ENCODE results near the gene RAVER1. TPM values are rescaled to one million over a fixed set of nuclear protein-coding genes. Genes with fewer than 3 reads are reported as not detected.

The RAVER1 gene
- total RNA-seq, 2 experiments from 2014 or later = 105 to 111 TPM

DNA sequence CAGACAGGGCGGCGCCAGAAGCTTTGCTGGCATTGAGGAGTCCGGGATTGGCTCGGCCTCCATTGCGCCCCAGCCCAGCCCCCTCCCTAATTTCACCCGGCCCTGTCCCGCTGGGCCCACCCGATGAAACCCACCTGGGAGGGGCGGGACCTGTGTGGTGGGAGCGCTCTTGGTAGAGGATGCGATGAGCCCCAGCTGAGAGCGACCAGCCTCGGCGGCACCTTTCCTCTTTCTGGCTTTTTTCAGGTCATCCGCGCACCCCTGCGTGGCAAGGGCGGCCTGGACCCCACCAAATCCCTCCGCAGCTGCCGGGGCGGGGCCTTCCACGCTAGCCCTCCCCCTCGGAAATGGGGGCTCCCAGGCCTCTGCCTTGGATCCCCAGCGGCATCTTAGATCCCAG, 23.9 kb downstream of the RAVER1 start, which contains the start of gene ZGLP1:
ZGLP1 (minus strand) TSS at position 393 of the 400 bp plus-strand sequence.
- Mint-ChIP-seq H3K9me3 (no peaks in the 10 kb centered on the region), H3K27ac (no peak within 1 kb of the TSS), H3K36me3 (ENCODE audit: low read depth) (peaks cover 4% of the 10 kb centered on the region), H3K4me3 (no peak within 1 kb of the TSS), H3K27me3 (no peaks in the 10 kb centered on the region), H3K4me1 (ENCODE audit: low read depth) (peaks cover 4% of the 10 kb centered on the region)
- intact Hi-C loops (cut with micrococcal nuclease) = no loop called here
- ATAC-seq (no peak), DNase-seq (no peak)
- POLR2A ChIA-PET = interaction anchor here (0.7 to 1.3 kb wide), 2 partner anchors 12 to 22 kb away, joined by 4 read pairs; no protein-coding TSS in a partner anchor
- TF ChIP-seq, protein P1, sequence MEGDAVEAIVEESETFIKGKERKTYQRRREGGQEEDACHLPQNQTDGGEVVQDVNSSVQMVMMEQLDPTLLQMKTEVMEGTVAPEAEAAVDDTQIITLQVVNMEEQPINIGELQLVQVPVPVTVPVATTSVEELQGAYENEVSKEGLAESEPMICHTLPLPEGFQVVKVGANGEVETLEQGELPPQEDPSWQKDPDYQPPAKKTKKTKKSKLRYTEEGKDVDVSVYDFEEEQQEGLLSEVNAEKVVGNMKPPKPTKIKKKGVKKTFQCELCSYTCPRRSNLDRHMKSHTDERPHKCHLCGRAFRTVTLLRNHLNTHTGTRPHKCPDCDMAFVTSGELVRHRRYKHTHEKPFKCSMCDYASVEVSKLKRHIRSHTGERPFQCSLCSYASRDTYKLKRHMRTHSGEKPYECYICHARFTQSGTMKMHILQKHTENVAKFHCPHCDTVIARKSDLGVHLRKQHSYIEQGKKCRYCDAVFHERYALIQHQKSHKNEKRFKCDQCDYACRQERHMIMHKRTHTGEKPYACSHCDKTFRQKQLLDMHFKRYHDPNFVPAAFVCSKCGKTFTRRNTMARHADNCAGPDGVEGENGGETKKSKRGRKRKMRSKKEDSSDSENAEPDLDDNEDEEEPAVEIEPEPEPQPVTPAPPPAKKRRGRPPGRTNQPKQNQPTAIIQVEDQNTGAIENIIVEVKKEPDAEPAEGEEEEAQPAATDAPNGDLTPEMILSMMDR (IDR thresholded peaks at IDR 0.05) = no peak
- CTCF ChIA-PET = no interaction called here

DNA sequence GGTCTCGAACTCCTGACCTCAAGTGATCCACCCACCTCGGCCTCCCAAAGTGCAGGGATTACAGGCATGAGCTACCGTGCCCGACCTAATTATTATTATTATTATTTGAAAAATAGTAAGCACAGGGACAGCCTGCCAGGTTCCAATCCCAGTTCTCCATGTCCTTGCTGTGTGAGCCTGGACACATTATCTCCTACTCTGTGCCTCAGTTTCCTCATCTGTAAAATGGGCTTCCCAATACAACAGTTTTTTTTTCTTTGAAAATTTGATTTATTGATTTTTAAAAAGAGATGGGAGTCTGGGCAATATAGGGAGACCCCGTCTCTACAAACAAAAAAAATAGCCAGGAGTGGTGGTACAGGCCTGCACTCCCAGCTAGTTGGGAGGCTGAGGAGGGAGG, 27.0 kb downstream of the RAVER1 start:
- ChIA-PET CTCF (interaction anchor here (1.8 kb wide), 1 partner anchor 84 kb away, joined by 4 read pairs; no protein-coding TSS in a partner anchor), POLR2A (interaction anchor here (1.0 to 1.8 kb wide), 5 partner anchors 9 to 24 kb away, joined by 3 to 5 read pairs (median 3); partner anchors contain the start of genes FDX2 and ICAM4)
- Mint-ChIP-seq H3K27ac (no peak overlapping the region), H3K36me3 (ENCODE audit: low read depth) (peaks cover 2% of the 10 kb centered on the region), H3K4me1 (ENCODE audit: low read depth) (peaks cover 2% of the 10 kb centered on the region), H3K27me3 (no peaks in the 10 kb centered on the region), H3K4me3 (no peak overlapping the region), H3K9me3 (no peaks in the 10 kb centered on the region)
- DNase-seq (no peak), ATAC-seq (no peak)
- TF ChIP-seq, protein P1 (IDR thresholded peaks at IDR 0.05) = no peak
- intact Hi-C loops (cut with micrococcal nuclease) = no loop called here

DNA sequence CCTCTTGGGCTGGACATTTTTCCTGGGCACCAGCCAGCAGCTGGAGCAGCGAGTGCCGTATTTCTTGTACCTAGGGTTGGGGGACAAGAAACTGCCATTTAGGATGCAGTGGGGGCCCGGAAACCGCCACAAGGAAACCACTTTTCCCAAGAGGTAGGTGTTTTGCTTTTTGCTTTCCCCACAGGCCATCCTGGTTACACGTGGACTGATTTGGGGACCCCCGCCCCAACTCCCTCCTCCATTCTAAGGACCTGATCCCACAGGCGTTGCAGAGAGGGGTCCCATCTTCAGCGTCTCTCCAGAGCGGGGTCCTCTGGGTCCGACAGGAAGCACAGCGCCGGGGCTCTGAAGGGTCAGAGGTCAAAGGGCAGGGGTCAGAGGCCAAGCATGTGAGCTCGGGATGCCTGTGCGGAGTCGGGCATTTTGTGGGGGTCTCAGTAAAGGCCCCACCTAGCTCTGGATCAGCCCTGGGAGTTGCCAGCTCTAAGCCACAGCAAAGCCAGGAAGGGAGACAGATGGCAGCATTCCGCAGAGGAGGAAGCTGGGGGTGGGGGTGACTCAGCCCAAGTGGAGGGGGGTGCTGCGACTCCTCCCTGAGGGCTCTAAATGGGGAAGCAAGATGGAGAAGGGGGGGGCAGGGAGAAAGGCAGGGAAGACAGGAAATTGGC, 28.1 kb downstream of the RAVER1 start:
- TF ChIP-seq, protein P1 (IDR thresholded peaks at IDR 0.05) = no peak
- peaks cover under 1% of the 10 kb centered on the region for H3K36me3 Mint-ChIP-seq (ENCODE audit: low read depth)
- ChIA-PET CTCF (interaction anchor here (0.6 to 1.4 kb wide), 3 partner anchors 10 to 277 kb away, joined by 3 to 4 read pairs (median 3); partner anchors contain the start of gene ICAM1), POLR2A (interaction anchor here (0.8 to 1.6 kb wide), 6 partner anchors 10 to 76 kb away, joined by 3 to 5 read pairs (median 3); partner anchors contain the start of genes FDX2, ICAM4, ICAM5 and TYK2)
- H3K27me3 Mint-ChIP-seq = no peaks in the 10 kb centered on the region
- H3K4me1 Mint-ChIP-seq (ENCODE audit: low read depth) = peaks cover 2% of the 10 kb centered on the region
- no peak overlapping the region for H3K4me3 Mint-ChIP-seq
- no peaks in the 10 kb centered on the region for H3K9me3 Mint-ChIP-seq
- ATAC-seq (no peak), DNase-seq (no peak)
- intact Hi-C loops (cut with micrococcal nuclease) = no loop called here
- no peak overlapping the region for H3K27ac Mint-ChIP-seq

DNA sequence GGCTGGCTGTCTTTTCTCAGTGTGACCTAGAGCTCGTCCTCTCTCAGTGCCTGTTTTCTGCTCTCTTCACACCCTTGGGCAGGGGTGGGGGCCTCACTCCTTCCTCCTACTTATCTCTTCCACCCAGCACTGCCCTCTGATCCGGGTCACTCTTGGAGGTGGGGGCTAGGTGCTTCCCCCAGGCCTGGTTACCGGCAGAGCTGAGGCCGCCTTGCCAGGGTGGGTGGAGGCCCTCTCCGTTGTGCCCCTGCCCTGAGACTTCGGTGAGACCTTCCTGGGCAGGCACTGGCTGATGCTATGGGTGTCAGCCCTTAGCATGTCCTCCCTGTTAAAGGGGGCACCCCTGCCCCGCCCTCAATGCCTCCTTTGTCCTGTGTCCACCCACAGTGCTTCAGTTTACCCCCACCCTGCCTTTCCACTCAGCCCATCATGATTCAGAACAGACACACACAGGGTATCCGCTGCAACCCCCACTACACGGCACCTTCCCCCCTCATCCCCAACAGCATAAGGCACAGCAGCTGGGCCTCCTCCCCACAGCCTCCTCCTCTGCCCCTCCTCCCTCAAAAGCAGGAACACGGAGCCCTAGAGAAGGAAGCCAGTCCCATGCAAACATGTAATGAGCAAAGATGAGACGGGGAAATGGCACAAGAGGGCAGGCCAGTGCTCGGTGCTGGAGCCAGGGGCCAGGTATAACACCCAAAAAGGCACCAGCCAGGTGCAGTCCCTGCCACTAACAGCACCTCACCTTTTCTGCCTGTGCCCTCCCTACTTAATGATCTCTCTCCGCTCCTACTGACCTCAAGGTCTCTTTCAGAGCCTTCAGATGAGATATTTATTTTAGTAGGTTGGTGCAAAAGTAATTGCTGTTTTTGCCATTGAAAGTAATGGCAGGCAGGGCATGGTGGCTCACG, 33.5 kb downstream of the RAVER1 start:
- peaks cover 8% of the 10 kb centered on the region for H3K4me1 Mint-ChIP-seq (ENCODE audit: low read depth)
- H3K36me3 Mint-ChIP-seq (ENCODE audit: low read depth) = no peaks in the 10 kb centered on the region
- no peak overlapping the region for H3K4me3 Mint-ChIP-seq
- TF ChIP-seq, protein P1 (IDR thresholded peaks at IDR 0.05) = no peak
- ChIA-PET POLR2A (interaction anchor here (1.1 to 1.6 kb wide), 3 partner anchors 30 to 48 kb away, joined by 3 to 4 read pairs (median 3); partner anchors contain the start of genes MRPL4 and RAVER1), CTCF (interaction anchor here (1.1 to 2.0 kb wide), 3 partner anchors 20 to 89 kb away, joined by 4 to 7 read pairs (median 4); no protein-coding TSS in a partner anchor)
- ATAC-seq (no peak), DNase-seq (no peak)
- H3K27me3 Mint-ChIP-seq = peaks cover 12% of the 10 kb centered on the region
- H3K9me3 Mint-ChIP-seq = no peaks in the 10 kb centered on the region
- no peak overlapping the region for H3K27ac Mint-ChIP-seq
- intact Hi-C loops (cut with micrococcal nuclease) = no loop called here

Measured in activated CD8-positive, alpha-beta T cell treated with anti-CD3 and anti-CD28 coated beads for 36 hours (primary cell).